ENCODE data around the gene CEACAM20.
"Not testable (repeated sequence)": the region's sequence is repeated elsewhere in the genome, so short reads cannot be mapped to it uniquely, and the experiment has no call there.

The CEACAM20 gene

GRCh38 chr19:44548736-44549135, 19.3 kb upstream of the CEACAM20 start:
- Histone ChIP-seq H3K27me3 (ENCODE audit: insufficient read depth, low read length) (no peaks in the 10 kb centered on the region), H3K4me1 (ENCODE audit: insufficient read depth, low read length) (no peaks in the 10 kb centered on the region), H3K9ac (ENCODE audit: low read depth, low read length) (no peak overlapping the region), H3K9me3 (ENCODE audit: insufficient read depth, low read depth, low read length) (no peaks in the 10 kb centered on the region), H3K36me3 (ENCODE audit: insufficient read depth, low read length) (no peaks in the 10 kb centered on the region), H3K27ac (ENCODE audit: low read depth, low read length) (no peak overlapping the region), H3K4me3 (ENCODE audit: low read length) (no peak overlapping the region)
- 72% methylated on average over 4 of the region's 4 CpGs for WGBS

- Histone ChIP-seq H3K9ac (ENCODE audit: low read depth, low read length) (no peak overlapping the region), H3K27me3 (ENCODE audit: insufficient read depth, low read length) (no peaks in the 10 kb centered on the region; the same call in 1 of the 2 replicates), H3K9me3 (ENCODE audit: insufficient read depth, low read depth, low read length) (no peaks in the 10 kb centered on the region), H3K27ac (ENCODE audit: low read depth, low read length) (no peak overlapping the region), H3K36me3 (ENCODE audit: insufficient read depth, low read length) (no peaks in the 10 kb centered on the region), H3K4me1 (ENCODE audit: insufficient read depth, low read length) (no peaks in the 10 kb centered on the region), H3K4me3 (ENCODE audit: low read length) (no peak overlapping the region)
- 62% methylated on average over 2 of the region's 2 CpGs for WGBS
These were observed 14.6 kb upstream of the CEACAM20 start for GRCh38 chr19:44544031-44544430.

GRCh38 chr19:44542671-44543070, 13.2 kb upstream of the CEACAM20 start:
- no peaks in the 10 kb centered on the region for H3K36me3 ChIP-seq (ENCODE audit: insufficient read depth, low read length)
- H3K9me3 ChIP-seq (ENCODE audit: insufficient read depth, low read depth, low read length), result no peaks in the 10 kb centered on the region
- 50% methylated on average over 1 of the region's 1 CpG for WGBS
- H3K27ac ChIP-seq (ENCODE audit: low read depth, low read length), result no peak overlapping the region
- H3K27me3 ChIP-seq (ENCODE audit: insufficient read depth, low read length), result no peaks in the 10 kb centered on the region; the same call in 1 of the 2 replicates
- no peaks in the 10 kb centered on the region for H3K4me1 ChIP-seq (ENCODE audit: insufficient read depth, low read length)
- H3K9ac ChIP-seq (ENCODE audit: low read depth, low read length), result no peak overlapping the region
- no peak overlapping the region for H3K4me3 ChIP-seq (ENCODE audit: low read length)

GRCh38 chr19:44540736-44541135, 11.3 kb upstream of the CEACAM20 start:
- H3K9me3 ChIP-seq (ENCODE audit: insufficient read depth, low read depth, low read length), result peaks cover 3% of the 10 kb centered on the region; the same call in 1 of the 2 replicates

GRCh38 chr19:44539991-44540390, 10.5 kb upstream of the CEACAM20 start:
- H3K9me3 ChIP-seq (ENCODE audit: insufficient read depth, low read depth, low read length), result peaks cover 5% of the 10 kb centered on the region; the same call in 1 of the 2 replicates
- H3K9ac ChIP-seq (ENCODE audit: low read depth, low read length), result no peak overlapping the region
- H3K4me3 ChIP-seq (ENCODE audit: low read length), result no peak overlapping the region
- no peaks in the 10 kb centered on the region; the same call in 1 of the 2 replicates for H3K27me3 ChIP-seq (ENCODE audit: insufficient read depth, low read length)
- 77% methylated on average over 6 of the region's 6 CpGs for WGBS
- no peaks in the 10 kb centered on the region for H3K4me1 ChIP-seq (ENCODE audit: insufficient read depth, low read length)
- H3K27ac ChIP-seq (ENCODE audit: low read depth, low read length), result no peak overlapping the region
- no peaks in the 10 kb centered on the region for H3K36me3 ChIP-seq (ENCODE audit: insufficient read depth, low read length)

More at GRCh38 chr19:44540736-44541135, 11.3 kb upstream of the CEACAM20 start:
- 72% methylated on average over 8 of the region's 8 CpGs for WGBS
- H3K27me3 ChIP-seq (ENCODE audit: insufficient read depth, low read length), result no peaks in the 10 kb centered on the region; the same call in 1 of the 2 replicates
- H3K27ac ChIP-seq (ENCODE audit: low read depth, low read length), result no peak overlapping the region
- H3K4me1 ChIP-seq (ENCODE audit: insufficient read depth, low read length), result no peaks in the 10 kb centered on the region
- no peak overlapping the region for H3K9ac ChIP-seq (ENCODE audit: low read depth, low read length)
- no peaks in the 10 kb centered on the region for H3K36me3 ChIP-seq (ENCODE audit: insufficient read depth, low read length)
- no peak overlapping the region for H3K4me3 ChIP-seq (ENCODE audit: low read length)

GRCh38 chr19:44539236-44539826, 9.9 kb upstream of the CEACAM20 start:
- Histone ChIP-seq H3K9ac (ENCODE audit: low read depth, low read length) (no peak overlapping the region), H3K4me3 (ENCODE audit: low read length) (no peak overlapping the region), H3K36me3 (ENCODE audit: insufficient read depth, low read length) (no peaks in the 10 kb centered on the region), H3K27ac (ENCODE audit: low read depth, low read length) (no peak overlapping the region), H3K9me3 (ENCODE audit: insufficient read depth, low read depth, low read length) (peaks cover 5% of the 10 kb centered on the region; the same call in 1 of the 2 replicates), H3K27me3 (ENCODE audit: insufficient read depth, low read length) (no peaks in the 10 kb centered on the region; the same call in 1 of the 2 replicates), H3K4me1 (ENCODE audit: insufficient read depth, low read length) (no peaks in the 10 kb centered on the region)
- 74% methylated on average over 11 of the region's 11 CpGs for WGBS

- not testable (repeated sequence) for H3K36me3 ChIP-seq (ENCODE audit: insufficient read depth, low read length); H3K9me3 ChIP-seq (ENCODE audit: insufficient read depth, low read depth, low read length); H3K4me1 ChIP-seq (ENCODE audit: insufficient read depth, low read length); H3K27ac ChIP-seq (ENCODE audit: low read depth, low read length); H3K4me3 ChIP-seq (ENCODE audit: low read length); H3K9ac ChIP-seq (ENCODE audit: low read depth, low read length); H3K27me3 ChIP-seq (ENCODE audit: insufficient read depth, low read length)
- WGBS, result 53% methylated on average over 3 of the region's 3 CpGs
These were observed 5.9 kb upstream of the CEACAM20 start for GRCh38 chr19:44535361-44535760.

- Histone ChIP-seq H3K27me3 (ENCODE audit: insufficient read depth, low read length) (no peaks in the 10 kb centered on the region), H3K36me3 (ENCODE audit: insufficient read depth, low read length) (no peaks in the 10 kb centered on the region)
These were observed 3.3 kb upstream of the CEACAM20 start for GRCh38 chr19:44532819-44533218.

GRCh38 chr19:44530777-44531176, 1.3 kb upstream of the CEACAM20 start:
- H3K27ac ChIP-seq (ENCODE audit: low read depth, low read length), result no peak overlapping the region
- no peaks in the 10 kb centered on the region for H3K36me3 ChIP-seq (ENCODE audit: insufficient read depth, low read length)
- no peaks in the 10 kb centered on the region for H3K27me3 ChIP-seq (ENCODE audit: insufficient read depth, low read length)
- H3K4me3 ChIP-seq (ENCODE audit: low read length), result no peak overlapping the region
- peaks cover 2% of the 10 kb centered on the region; the same call in 1 of the 2 replicates for H3K9me3 ChIP-seq (ENCODE audit: insufficient read depth, low read depth, low read length)
- no peak overlapping the region for H3K9ac ChIP-seq (ENCODE audit: low read depth, low read length)
- no peaks in the 10 kb centered on the region for H3K4me1 ChIP-seq (ENCODE audit: insufficient read depth, low read length)
- 78% methylated on average over 6 of the region's 6 CpGs for WGBS

More at GRCh38 chr19:44532819-44533218, 3.3 kb upstream of the CEACAM20 start:
- no peaks in the 10 kb centered on the region for H3K4me1 ChIP-seq (ENCODE audit: insufficient read depth, low read length)
- H3K9me3 ChIP-seq (ENCODE audit: insufficient read depth, low read depth, low read length), result peaks cover 5% of the 10 kb centered on the region; the same call in 1 of the 2 replicates
- H3K27ac ChIP-seq (ENCODE audit: low read depth, low read length), result no peak overlapping the region
- 78% methylated on average over 5 of the region's 5 CpGs for WGBS
- no peak overlapping the region for H3K9ac ChIP-seq (ENCODE audit: low read depth, low read length)
- H3K4me3 ChIP-seq (ENCODE audit: low read length), result no peak overlapping the region

- Histone ChIP-seq H3K27ac (ENCODE audit: low read depth, low read length) (no peak overlapping the region), H3K4me1 (ENCODE audit: insufficient read depth, low read length) (no peaks in the 10 kb centered on the region), H3K36me3 (ENCODE audit: insufficient read depth, low read length) (no peaks in the 10 kb centered on the region), H3K4me3 (ENCODE audit: low read length) (no peak overlapping the region), H3K9me3 (ENCODE audit: insufficient read depth, low read depth, low read length) (no peaks in the 10 kb centered on the region), H3K9ac (ENCODE audit: low read depth, low read length) (no peak overlapping the region), H3K27me3 (ENCODE audit: insufficient read depth, low read length) (no peaks in the 10 kb centered on the region; the same call in 1 of the 2 replicates)
- 84% methylated on average over 7 of the region's 7 CpGs for WGBS
These were observed 1.9 kb downstream of the CEACAM20 start for GRCh38 chr19:44527554-44527953.

- WGBS, result 47% methylated on average over 4 of the region's 4 CpGs
- Histone ChIP-seq H3K4me3 (ENCODE audit: low read length) (no peak overlapping the region), H3K27me3 (ENCODE audit: insufficient read depth, low read length) (no peaks in the 10 kb centered on the region; the same call in 1 of the 2 replicates), H3K9ac (ENCODE audit: low read depth, low read length) (no peak overlapping the region), H3K9me3 (ENCODE audit: insufficient read depth, low read depth, low read length) (0 out of 2 replicates have a peak, but pooled peaks cover 4% of the 10 kb centered on the region), H3K27ac (ENCODE audit: low read depth, low read length) (no peak overlapping the region), H3K4me1 (ENCODE audit: insufficient read depth, low read length) (no peaks in the 10 kb centered on the region), H3K36me3 (ENCODE audit: insufficient read depth, low read length) (no peaks in the 10 kb centered on the region)
These were observed 3.6 kb downstream of the CEACAM20 start for GRCh38 chr19:44525721-44526430.
